ENCODE measurements around the gene U2AF1L4.

The U2AF1L4 gene

DNA sequence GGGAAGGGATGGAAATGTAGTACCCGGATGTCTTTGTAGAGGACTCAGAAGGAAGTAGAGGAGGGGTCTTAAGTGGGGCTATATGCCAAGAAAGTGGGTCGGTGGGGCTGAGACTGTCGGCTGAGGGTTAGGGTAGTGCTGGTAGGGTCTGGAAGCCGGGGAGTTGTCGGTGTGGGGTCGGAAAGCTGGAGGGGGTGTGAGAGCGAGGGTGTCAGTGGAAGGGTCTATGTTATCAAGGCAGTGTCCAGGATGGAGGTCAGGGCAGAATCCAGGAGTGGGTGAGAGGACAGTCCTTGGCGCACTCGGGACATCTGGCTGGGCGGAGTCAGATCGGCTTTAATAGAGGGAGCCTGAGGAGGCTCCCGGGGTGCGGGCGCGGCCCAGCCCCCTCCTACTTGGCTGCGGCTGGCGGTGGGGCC lies 9.9 kb upstream of the U2AF1L4 start:
- Histone ChIP-seq H3K4me2 (ENCODE audit: low read length) (no peak overlapping the region), H3K27me3 (ENCODE audit: control insufficient read depth, low read length) (no peaks in the 10 kb centered on the region), H3K36me3 (ENCODE audit: control insufficient read depth, low read length) (peaks cover 9% of the 10 kb centered on the region), H3F3A (ENCODE audit: control insufficient read depth, insufficient read depth) (no peaks in the 10 kb centered on the region), H4K20me1 (ENCODE audit: control insufficient read depth, insufficient read depth, low read depth, low read length) (0 out of 2 replicates have a peak, but pooled peaks cover 4% of the 10 kb centered on the region), H3K79me2 (ENCODE audit: control insufficient read depth, low read length) (peaks cover 20% of the 10 kb centered on the region), H3K4me3 (ENCODE audit: low read length) (no peak overlapping the region), H3K27ac (ENCODE audit: low read depth, low read length) (no peak overlapping the region), H3K4me1 (ENCODE audit: control insufficient read depth, low read length) (peaks cover 24% of the 10 kb centered on the region), H3K9me3 (ENCODE audit: control insufficient read depth, insufficient read depth, low read length) (no peaks in the 10 kb centered on the region), H3K9me2 (replicated peaks; ENCODE audit: control insufficient read depth, low read length) (no peaks in the 10 kb centered on the region)
- TF ChIP-seq, protein P1, sequence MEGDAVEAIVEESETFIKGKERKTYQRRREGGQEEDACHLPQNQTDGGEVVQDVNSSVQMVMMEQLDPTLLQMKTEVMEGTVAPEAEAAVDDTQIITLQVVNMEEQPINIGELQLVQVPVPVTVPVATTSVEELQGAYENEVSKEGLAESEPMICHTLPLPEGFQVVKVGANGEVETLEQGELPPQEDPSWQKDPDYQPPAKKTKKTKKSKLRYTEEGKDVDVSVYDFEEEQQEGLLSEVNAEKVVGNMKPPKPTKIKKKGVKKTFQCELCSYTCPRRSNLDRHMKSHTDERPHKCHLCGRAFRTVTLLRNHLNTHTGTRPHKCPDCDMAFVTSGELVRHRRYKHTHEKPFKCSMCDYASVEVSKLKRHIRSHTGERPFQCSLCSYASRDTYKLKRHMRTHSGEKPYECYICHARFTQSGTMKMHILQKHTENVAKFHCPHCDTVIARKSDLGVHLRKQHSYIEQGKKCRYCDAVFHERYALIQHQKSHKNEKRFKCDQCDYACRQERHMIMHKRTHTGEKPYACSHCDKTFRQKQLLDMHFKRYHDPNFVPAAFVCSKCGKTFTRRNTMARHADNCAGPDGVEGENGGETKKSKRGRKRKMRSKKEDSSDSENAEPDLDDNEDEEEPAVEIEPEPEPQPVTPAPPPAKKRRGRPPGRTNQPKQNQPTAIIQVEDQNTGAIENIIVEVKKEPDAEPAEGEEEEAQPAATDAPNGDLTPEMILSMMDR (IDR thresholded peaks at IDR 0.05; ENCODE audit: low read depth, low read length, poor library complexity, severe bottlenecking) = no peak
- no peak for TF ChIP-seq EZH2phosphoT487 (IDR thresholded peaks at IDR 0.05; ENCODE audit: borderline replicate concordance, low read length)

DNA sequence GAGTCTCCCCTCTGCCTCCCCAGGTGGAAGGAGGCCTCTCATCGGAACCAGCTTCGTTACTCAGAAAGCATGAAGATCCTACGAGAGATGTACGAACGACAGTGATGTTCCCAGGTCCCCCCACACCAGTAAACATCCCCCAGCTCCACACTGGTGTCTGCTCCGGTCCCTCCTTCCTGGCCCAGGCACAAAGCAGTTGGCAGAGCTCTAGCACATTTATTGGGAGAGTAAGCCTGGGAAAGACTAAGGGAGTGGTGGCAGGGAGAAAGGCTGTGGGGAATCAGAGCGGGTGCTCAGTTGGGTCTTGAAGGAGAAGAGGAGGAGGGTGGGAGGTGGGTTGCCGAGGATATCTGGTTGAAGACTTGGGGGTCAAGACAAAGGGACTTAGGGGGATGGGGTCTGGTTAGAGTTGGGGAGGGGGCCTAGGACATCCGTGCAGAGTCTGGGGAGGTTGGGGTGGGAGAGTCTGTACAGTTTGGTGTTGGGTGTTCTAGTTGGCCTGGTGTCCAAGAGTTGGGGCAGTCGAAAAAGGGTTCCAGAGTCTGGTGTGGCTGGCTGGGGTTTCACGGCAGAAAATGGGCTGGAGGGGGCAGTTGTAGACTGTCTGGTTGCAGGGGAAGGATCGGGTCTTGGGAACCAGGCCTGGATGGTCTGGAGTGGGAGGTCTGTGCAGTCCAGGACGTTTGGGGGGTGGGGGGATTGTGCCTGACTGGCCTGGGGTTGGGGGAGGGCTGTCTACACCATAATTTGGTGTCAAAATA lies 9.3 kb upstream of the U2AF1L4 start:
- H3F3A ChIP-seq (ENCODE audit: control insufficient read depth, insufficient read depth) = no peaks in the 10 kb centered on the region
- H3K27me3 ChIP-seq (ENCODE audit: control insufficient read depth, low read length) = no peaks in the 10 kb centered on the region
- no peak overlapping the region for H3K4me2 ChIP-seq (ENCODE audit: low read length)
- H3K79me2 ChIP-seq (ENCODE audit: control insufficient read depth, low read length) = peaks cover 15% of the 10 kb centered on the region
- peaks cover 25% of the 10 kb centered on the region for H3K4me1 ChIP-seq (ENCODE audit: control insufficient read depth, low read length)
- peaks cover 4% of the 10 kb centered on the region for H3K36me3 ChIP-seq (ENCODE audit: control insufficient read depth, low read length)
- no peaks in the 10 kb centered on the region for H3K9me2 ChIP-seq (replicated peaks; ENCODE audit: control insufficient read depth, low read length)
- H3K9me3 ChIP-seq (ENCODE audit: control insufficient read depth, insufficient read depth, low read length) = no peaks in the 10 kb centered on the region
- H4K20me1 ChIP-seq (ENCODE audit: control insufficient read depth, insufficient read depth, low read depth, low read length) = 0 out of 2 replicates have a peak, but pooled peaks cover 4% of the 10 kb centered on the region
- no peak for TF ChIP-seq EZH2phosphoT487 (IDR thresholded peaks at IDR 0.05; ENCODE audit: borderline replicate concordance, low read length)
- TF ChIP-seq, protein P1 (IDR thresholded peaks at IDR 0.05; ENCODE audit: low read depth, low read length, poor library complexity, severe bottlenecking) = no peak
- H3K27ac ChIP-seq (ENCODE audit: low read depth, low read length) = no peak overlapping the region
- H3K4me3 ChIP-seq (ENCODE audit: low read length) = no peak overlapping the region

DNA sequence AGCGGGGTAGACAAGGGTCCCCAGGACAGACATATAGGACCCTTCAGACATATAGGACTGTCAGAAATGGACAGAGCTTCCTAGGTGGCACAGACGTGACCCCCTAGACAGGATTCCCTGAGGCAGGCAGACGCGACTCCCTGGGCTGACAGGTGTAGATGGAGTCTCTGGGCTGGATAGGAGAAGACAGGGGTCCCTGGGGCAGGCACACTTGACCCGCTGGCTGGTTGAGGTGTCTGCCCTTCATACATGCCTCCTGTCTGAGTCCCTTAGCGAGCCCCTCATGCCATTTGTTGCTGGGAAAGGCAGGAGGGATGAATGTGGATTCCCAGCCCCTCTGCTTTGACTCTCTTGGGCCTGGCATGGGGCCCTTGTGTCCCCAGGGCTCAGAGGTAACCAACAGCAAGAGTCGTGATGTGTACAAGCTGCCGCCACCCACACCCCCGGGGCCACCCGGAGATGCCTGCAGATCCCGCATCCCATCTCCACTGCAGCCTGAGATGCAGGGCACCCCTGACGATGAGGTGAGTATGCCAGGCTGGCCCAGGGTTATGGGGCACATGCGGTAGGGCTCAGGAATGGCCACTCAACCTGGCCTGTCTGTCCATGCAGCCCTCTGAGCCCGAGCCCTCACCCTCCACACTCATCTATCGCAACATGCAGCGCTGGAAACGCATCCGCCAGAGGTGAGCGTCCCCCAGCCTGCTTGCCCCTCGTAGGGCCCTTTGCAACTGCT lies 8.6 kb upstream of the U2AF1L4 start:
- Histone ChIP-seq H3K27ac (ENCODE audit: low read depth, low read length) (no peak overlapping the region), H3K4me3 (ENCODE audit: low read length) (no peak overlapping the region), H4K20me1 (ENCODE audit: control insufficient read depth, insufficient read depth, low read depth, low read length) (no peaks in the 10 kb centered on the region), H3K4me2 (ENCODE audit: low read length) (no peak overlapping the region), H3K79me2 (ENCODE audit: control insufficient read depth, low read length) (peaks cover 11% of the 10 kb centered on the region), H3K9me3 (ENCODE audit: control insufficient read depth, insufficient read depth, low read length) (no peaks in the 10 kb centered on the region), H3K4me1 (ENCODE audit: control insufficient read depth, low read length) (peaks cover 22% of the 10 kb centered on the region), H3F3A (ENCODE audit: control insufficient read depth, insufficient read depth) (no peaks in the 10 kb centered on the region), H3K9me2 (replicated peaks; ENCODE audit: control insufficient read depth, low read length) (no peaks in the 10 kb centered on the region), H3K36me3 (ENCODE audit: control insufficient read depth, low read length) (no peaks in the 10 kb centered on the region), H3K27me3 (ENCODE audit: control insufficient read depth, low read length) (no peaks in the 10 kb centered on the region)
- no peak for TF ChIP-seq EZH2phosphoT487 (IDR thresholded peaks at IDR 0.05; ENCODE audit: borderline replicate concordance, low read length)
- TF ChIP-seq, protein P1 (IDR thresholded peaks at IDR 0.05; ENCODE audit: low read depth, low read length, poor library complexity, severe bottlenecking) = no peak
